ENCODE data around the gene GPR108.

The GPR108 gene

GRCh38 chr19:6736169-6736916 lies 1.0 kb downstream of the GPR108 start:
- peak; percentile 60 for DNase-seq

GRCh38 chr19:6735181-6735911 lies 2.0 kb downstream of the GPR108 start:
- no peak for DNase-seq

GRCh38 chr19:6734096-6734696 lies 3.2 kb downstream of the GPR108 start:
- DNase-seq, result no peak

GRCh38 chr19:6733338-6734095 lies 3.9 kb downstream of the GPR108 start:
- DNase-seq, result no peak

- no peak for DNase-seq
These were observed 4.5 kb downstream of the GPR108 start for GRCh38 chr19:6732803-6733337.

- DNase-seq, result no peak
These were observed 5.6 kb downstream of the GPR108 start for GRCh38 chr19:6731822-6732221.

GRCh38 chr19:6730941-6731670 lies 6.3 kb downstream of the GPR108 start:
- no peak for DNase-seq

- DNase-seq, result no peak
These were observed 7.1 kb downstream of the GPR108 start for GRCh38 chr19:6730153-6730804.

- DNase-seq, result no peak
These were observed 7.7 kb downstream of the GPR108 start for GRCh38 chr19:6729573-6730152.

- DNase-seq, result no peak
These were observed 9.0 kb downstream of the GPR108 start for GRCh38 chr19:6728346-6728745.

GRCh38 chr19:6725513-6726231 lies 11.7 kb downstream of the GPR108 start:
- no peak for DNase-seq

- no peak for DNase-seq
These were observed 12.5 kb downstream of the GPR108 start for GRCh38 chr19:6724631-6725492.

- DNase-seq, result no peak
These were observed 13.6 kb downstream of the GPR108 start for GRCh38 chr19:6723738-6724137.

GRCh38 chr19:6723108-6723618 lies 14.2 kb downstream of the GPR108 start:
- no peak for DNase-seq

GRCh38 chr19:6721773-6722172 lies 15.6 kb downstream of the GPR108 start:
- DNase-seq, result no peak

GRCh38 chr19:6721138-6721474 lies 16.3 kb downstream of the GPR108 start:
- no peak for DNase-seq

GRCh38 chr19:6720369-6721137 lies 16.8 kb downstream of the GPR108 start, which contains the start of gene C3:
TSS of gene C3 (minus strand) at chr19:6720650. CDS start at chr19:6720589, 61 bp downstream.
- no peak for DNase-seq

GRCh38 chr19:6719992-6720368 lies 17.4 kb downstream of the GPR108 start:
- no peak for DNase-seq

GRCh38 chr19:6719540-6719861 lies 17.9 kb downstream of the GPR108 start:
- no peak for DNase-seq

Measured in NCI-H146 (cell line).